K562 (cell line): ENCODE data around the gene GALK2. TPM values are rescaled to one million over a fixed set of nuclear protein-coding genes. Genes with fewer than 3 reads are reported as not detected.
A peak's percentile ranks its signal among the peaks of the same experiment; 100 is the strongest.

Experiments used
- ARID1B ChIP-seq: fragments of 450-650 bp; IDR thresholded peaks from 2 replicates; pipeline ENCODE4 v1.6.1; 2016; ENCODE audit warnings: antibody characterized with exemption, mild to moderate bottlenecking, inconsistent platforms
- BCL6 ChIP-seq: fragments of 250-450 bp; sonication (Bioruptor Pico); IDR thresholded peaks from 2 replicates; pipeline ENCODE4 v1.4.0; 2020
- BRCA1 ChIP-seq, 2 experiments: fragments of 450-650 bp in 1 of 2; sonication (generic) in 1 of 2; formaldehyde crosslinking in 1 of 2; IDR thresholded peaks; 2 replicates each; pipeline versions ENCODE4 v1.5.0 to v1.6.1; 2017 to 2020; ENCODE audit warnings: mild to moderate bottlenecking in 1 of 2, missing genetic modification reagents in 1 of 2
- CBFA2T3 ChIP-seq: fragments of 450-650 bp; IDR thresholded peaks from 2 replicates; pipeline ENCODE4 v1.6.1; 2017
- CEBPG ChIP-seq, 3 experiments: fragments of 200-800 bp in 1 of 3; sonication (Bioruptor generic) in 1 of 3; sonication (generic) in 1 of 3; formaldehyde crosslinking in 1 of 3; IDR thresholded peaks in 2 of 3; conservative IDR thresholded peaks in 1 of 3; 2 replicates each; pipeline versions ENCODE4 v1.6.1 to v1.8.0; 2016 to 2022; ENCODE audit warnings: missing compliant biosample characterization in 2 of 3, missing genetic modification characterization in 2 of 3, mild to moderate bottlenecking in 1 of 3, missing genetic modification reagents in 1 of 3
- CHD4 ChIP-seq: fragments of 200-600 bp; sonication (generic); IDR thresholded peaks from 3 replicates; pipeline ENCODE4 v1.6.1; 2012; ENCODE audit warnings: low read depth, mild to moderate bottlenecking, mixed read lengths, low read length, inconsistent platforms; ENCODE audit not compliant: insufficient read depth, insufficient replicate concordance, poor library complexity, severe bottlenecking
- DEAF1 ChIP-seq: fragments of 450-650 bp; formaldehyde crosslinking; IDR thresholded peaks from 2 replicates; pipeline ENCODE4 v1.4.0; 2020; ENCODE audit warnings: mild to moderate bottlenecking, moderate library complexity
- DNMT1 ChIP-seq: fragments of 450-650 bp; IDR thresholded peaks from 2 replicates; pipeline ENCODE4 v1.6.1; 2016; ENCODE audit warnings: antibody characterized with exemption, mild to moderate bottlenecking
- EWSR1 ChIP-seq: fragments of 450-650 bp; IDR thresholded peaks from 2 replicates; pipeline ENCODE4 v1.6.1; 2018; ENCODE audit warnings: borderline replicate concordance, mild to moderate bottlenecking, low read depth, moderate library complexity; ENCODE audit not compliant: partially characterized antibody
- GTF2A2 ChIP-seq: IDR thresholded peaks from 2 replicates; pipeline ENCODE4 v1.6.1; 2016; ENCODE audit warnings: mild to moderate bottlenecking, missing genetic modification characterization, missing compliant biosample characterization
- HINFP ChIP-seq: fragments of 450-650 bp; conservative IDR thresholded peaks from 2 replicates; pipeline ENCODE4 v1.6.1; 2016; ENCODE audit warnings: missing genetic modification characterization, low read depth, mild to moderate bottlenecking, control low read depth, missing compliant biosample characterization
- HMBOX1 ChIP-seq: sonication (generic); IDR thresholded peaks from 2 replicates; pipeline ENCODE4 v1.6.1; 2016
- NCOA4 ChIP-seq: fragments of 450-650 bp; IDR thresholded peaks from 2 replicates; pipeline ENCODE4 v1.6.1; 2018; ENCODE audit warnings: mild to moderate bottlenecking; ENCODE audit not compliant: partially characterized antibody
- NONO ChIP-seq, 2 experiments: fragments of 200-400 bp in 1 of 2; fragments of 450-650 bp in 1 of 2; formaldehyde crosslinking in 1 of 2; IDR thresholded peaks; 2 replicates each; pipeline ENCODE4 v1.6.1; 2017; ENCODE audit warnings: low read depth in 2 of 2, mild to moderate bottlenecking in 2 of 2, moderate library complexity in 2 of 2, low read length in 1 of 2
- NRF1 ChIP-seq, 2 experiments: fragments of 450-650 bp; IDR thresholded peaks in 1 of 2; conservative IDR thresholded peaks in 1 of 2; 2 replicates each; pipeline ENCODE4 v1.6.1; 2014; ENCODE audit warnings: mild to moderate bottlenecking in 2 of 2
- POLR3A ChIP-seq: IDR thresholded peaks from 2 replicates; pipeline ENCODE4 v1.6.1; 2011; ENCODE audit warnings: borderline replicate concordance, mild to moderate bottlenecking, moderate library complexity; ENCODE audit not compliant: insufficient read length, insufficient read depth; ENCODE audit errors: extremely low read depth
- POLR3G ChIP-seq: IDR thresholded peaks from 2 replicates; pipeline ENCODE4 v1.6.1; 2011; ENCODE audit not compliant: insufficient read length, insufficient replicate concordance; ENCODE audit errors: extremely low read depth
- ZBTB9 ChIP-seq: fragments of 450-650 bp; formaldehyde crosslinking; IDR thresholded peaks from 2 replicates; pipeline ENCODE4 v1.4.0; 2020; ENCODE audit warnings: mild to moderate bottlenecking, moderate library complexity
- ZNF445 ChIP-seq: fragments of 250-450 bp; sonication (Bioruptor Pico); IDR thresholded peaks from 2 replicates; pipeline ENCODE4 v1.4.0; 2020; ENCODE audit warnings: low read depth, mild to moderate bottlenecking, moderate library complexity
- ZNF717 ChIP-seq: fragments of 250-450 bp; sonication (Bioruptor Pico); IDR thresholded peaks from 2 replicates; pipeline ENCODE4 v1.5.0; 2021
- ZZZ3 ChIP-seq: fragments of 450-650 bp; IDR thresholded peaks from 2 replicates; pipeline ENCODE4 v1.6.1; 2016; ENCODE audit warnings: antibody characterized with exemption, mild to moderate bottlenecking, moderate library complexity
- polyA plus RNA-seq, 8 experiments: library from polyadenylated mRNA; depleted of rRNA in 4 of 8; stranded (reverse) in 5 of 8; unstranded in 3 of 8; fragments of >200 nt; fragmentation: Nextera tagmentation in 2 of 8; fragmentation: Illumina TruSeq in 1 of 8; extraction: Ambion mirVana in 2 of 8; extraction: Trizol in 1 of 8; gene quantifications; 2 replicates each; pipeline versions ENCODE4 v1.2.1 to v1.2.3, GENCODE V29; 2011 to 2014; ENCODE audit warnings: inconsistent platforms in 1 of 8, missing spikeins in 1 of 8
- total RNA-seq, 7 experiments: library from RNA; depleted of rRNA in 6 of 7; stranded (reverse); fragments of >200 nt in 6 of 7; fragmentation: Illumina TruSeq in 2 of 7; extraction: Trizol in 2 of 7; gene quantifications; 2 replicates each; pipeline versions ENCODE4 v1.2.1 to v1.2.3, GENCODE V29; 2011 to 2021; ENCODE audit warnings: low replicate concordance in 1 of 7
- TF ChIP-seq, protein P1 (sequence below): fragments of 250-450 bp; sonication (Bioruptor Pico); IDR thresholded peaks from 2 replicates; pipeline ENCODE4 v1.9.0; 2021; ENCODE audit warnings: mild to moderate bottlenecking

GALK2 gene
- total and polyA plus RNA-seq, 9 of the 15 experiments (the other 6 are each of a cell fraction or from before 2014, with no cell fraction given), result 32.8 to 82.0 (median 54.4) TPM

GRCh38 chr15:49169880-49170597, at the start of gene GALK2 (continued):
- TF ChIP-seq NCOA4, result no peak
- TF ChIP-seq ZNF445 (CRISPR knock-in tag), result no peak
- no peak; a peak in 1 of 4 replicates for TF ChIP-seq NONO (IDR thresholded peaks at IDR 0.05; ENCODE audit: low read depth in 2 of 2, low read length in 1 of 2)
- TF ChIP-seq CEBPG (CRISPR knock-in tag; IDR thresholded peaks at IDR 0.05), result no peak
- no peak for TF ChIP-seq CEBPG (tag; conservative IDR thresholded peaks at IDR 0.05 in 1 of 2, IDR thresholded peaks at IDR 0.05 in 1 of 2)
- TF ChIP-seq POLR3G, result no peak
- TF ChIP-seq ARID1B, result no peak
- no peak for TF ChIP-seq HMBOX1
- no peak for TF ChIP-seq BRCA1 (IDR thresholded peaks at IDR 0.05)
- TF ChIP-seq BRCA1 (CRISPR knock-in tag; IDR thresholded peaks at IDR 0.05), result no peak
- TF ChIP-seq ZZZ3, result no peak
- no peak for TF ChIP-seq POLR3A
- no peak for TF ChIP-seq DEAF1 (CRISPR knock-in tag)
- TF ChIP-seq GTF2A2 (tag), result no peak
- peak; percentile 90 to 92 for TF ChIP-seq NRF1 (conservative IDR thresholded peaks at IDR 0.05 in 1 of 2, IDR thresholded peaks at IDR 0.05 in 1 of 2)
- no peak for TF ChIP-seq DNMT1
- no peak for TF ChIP-seq ZNF717 (CRISPR knock-in tag)
- TF ChIP-seq, protein P1, sequence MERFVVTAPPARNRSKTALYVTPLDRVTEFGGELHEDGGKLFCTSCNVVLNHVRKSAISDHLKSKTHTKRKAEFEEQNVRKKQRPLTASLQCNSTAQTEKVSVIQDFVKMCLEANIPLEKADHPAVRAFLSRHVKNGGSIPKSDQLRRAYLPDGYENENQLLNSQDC (CRISPR knock-in tag), result no peak
- TF ChIP-seq HINFP, result no peak
- TF ChIP-seq CHD4, result no peak
- no peak for TF ChIP-seq BCL6 (CRISPR knock-in tag)
- TF ChIP-seq CBFA2T3, result peak; percentile 29
- no peak for TF ChIP-seq ZBTB9 (CRISPR knock-in tag)
- TF ChIP-seq EWSR1, result no peak
